ENCODE results near the gene ULBP2. TPM values are rescaled to one million over a fixed set of nuclear protein-coding genes. Genes with fewer than 3 reads are reported as not detected.

ULBP2 gene
- polyA plus RNA-seq, 3 donors = 0.65 to 0.87 (median 0.68) TPM

- no peak for DNase-seq (ENCODE audit: low read depth in 3 of 3, low spot score in 2 of 3)
These were observed 53.5 kb downstream of the ULBP2 start for GRCh38 chr6:149995235-149995750.

GRCh38 chr6:149995971-149996370 is 54.2 kb downstream of the ULBP2 start:
- no peak for DNase-seq (ENCODE audit: low read depth in 3 of 3, low spot score in 2 of 3)

Other genes with a start within 250 kb of the ULBP2 start
- 10 to 100 TPM; 28.8 to 35.8 (median 29.5) TPM for gene LATS1, start 223.9 kb upstream of the ULBP2 start, polyA plus RNA-seq (ENCODE audit: insufficient read length in 3 of 3)
- gene NUP43, start 195.5 kb upstream of the ULBP2 start, polyA plus RNA-seq (ENCODE audit: insufficient read length in 3 of 3) = 10 to 100 TPM; 41.0 to 45.7 (median 45.7) TPM
- 100 to 1,000 TPM in 2 of 3 donors, 10 to 100 TPM in 1; 94.5 to 102 (median 101) TPM for gene PCMT1, start 192.3 kb upstream of the ULBP2 start, polyA plus RNA-seq (ENCODE audit: insufficient read length in 3 of 3)
- gene LRP11, start 77.7 kb upstream of the ULBP2 start, polyA plus RNA-seq (ENCODE audit: insufficient read length in 3 of 3) = 10 to 100 TPM; 32.5 to 38.6 (median 35.3) TPM
- under 1 TPM; 0.43 to 0.59 (median 0.46) TPM for gene RAET1E, start 43.9 kb upstream of the ULBP2 start, polyA plus RNA-seq (ENCODE audit: insufficient read length in 3 of 3)
- 1 to 10 TPM in 2 of 3 donors, under 1 TPM in 1; 0.75 to 1.9 (median 1.5) TPM for gene RAET1G, start 18.9 kb upstream of the ULBP2 start, polyA plus RNA-seq (ENCODE audit: insufficient read length in 3 of 3)
- 1 to 10 TPM; 1.7 to 2.0 (median 1.9) TPM for gene ULBP1, start 21.9 kb downstream of the ULBP2 start, polyA plus RNA-seq (ENCODE audit: insufficient read length in 3 of 3)
- not detected for gene RAET1L, start 83.5 kb downstream of the ULBP2 start, polyA plus RNA-seq (ENCODE audit: insufficient read length in 3 of 3)
- gene ULBP3, start 127.1 kb downstream of the ULBP2 start, polyA plus RNA-seq (ENCODE audit: insufficient read length in 3 of 3) = 10 to 100 TPM in 2 of 3 donors, 1 to 10 TPM in 1; 8.1 to 12.2 (median 10.1) TPM
- 10 to 100 TPM; 23.3 to 25.1 (median 24.7) TPM for gene PPP1R14C, start 201.0 kb downstream of the ULBP2 start, polyA plus RNA-seq (ENCODE audit: insufficient read length in 3 of 3)